Smooth muscle cell of the brain vasculature (primary cell): ENCODE results near the gene CLEC3B.
A peak's percentile ranks its signal among the peaks of the same experiment; 100 is the strongest.
"Not testable (repeated sequence)": the region's sequence is repeated elsewhere in the genome, so short reads cannot be mapped to it uniquely, and the experiment has no call there.

Experiments used
- DNase-seq: peaks from one replicate; pipeline ENCODE4 v3.0.0-alpha.2; 2012; ENCODE audit warnings: low read depth, low spot score

Gene CLEC3B

GRCh38 chr3:45026038-45026437 is at the start of gene CLEC3B:
Gene CLEC3B (plus strand): TSS chr3:45026303. CDS start chr3:45026363, 60 bp downstream.
- DNase-seq: no peak

GRCh38 chr3:44981220-44981619 is 44.9 kb upstream of the CLEC3B start:
- no peak for DNase-seq

GRCh38 chr3:44981751-44982150 is 44.4 kb upstream of the CLEC3B start:
- DNase-seq: no peak

- no peak for DNase-seq
Measured at GRCh38 chr3:44982817-44983216, 43.3 kb upstream of the CLEC3B start.

- no peak for DNase-seq
Measured at GRCh38 chr3:44983484-44983941, 42.6 kb upstream of the CLEC3B start.

- no peak for DNase-seq
Measured at GRCh38 chr3:44984335-44984734, 41.8 kb upstream of the CLEC3B start.

- not testable (repeated sequence) for DNase-seq
Measured at GRCh38 chr3:44986330-44986729, 39.8 kb upstream of the CLEC3B start.

- no peak for DNase-seq
Measured at GRCh38 chr3:44987332-44987731, 38.8 kb upstream of the CLEC3B start.

GRCh38 chr3:44988073-44988472 is 38.0 kb upstream of the CLEC3B start:
- DNase-seq: no peak

- no peak for DNase-seq
Measured at GRCh38 chr3:44989141-44989540, 37.0 kb upstream of the CLEC3B start.

GRCh38 chr3:44989636-44990373 is 36.3 kb upstream of the CLEC3B start:
- no peak for DNase-seq

- DNase-seq: no peak
Measured at GRCh38 chr3:44991326-44991725, 34.8 kb upstream of the CLEC3B start.

GRCh38 chr3:44992555-44993470 is 33.3 kb upstream of the CLEC3B start:
- DNase-seq: no peak

- DNase-seq: peak; percentile 18
Measured at GRCh38 chr3:44993471-44994205, 32.5 kb upstream of the CLEC3B start.

- DNase-seq: peak; percentile 82
Measured at GRCh38 chr3:44995142-44995770, 30.8 kb upstream of the CLEC3B start.

- DNase-seq: no peak
Measured at GRCh38 chr3:44996556-44996969, 29.5 kb upstream of the CLEC3B start.

GRCh38 chr3:44999782-45000181 is 26.3 kb upstream of the CLEC3B start:
- DNase-seq: no peak

- no peak for DNase-seq
Measured at GRCh38 chr3:45000823-45001222, 25.3 kb upstream of the CLEC3B start.

GRCh38 chr3:45001738-45002137 is 24.4 kb upstream of the CLEC3B start:
- no peak for DNase-seq

- DNase-seq: no peak
Measured at GRCh38 chr3:45002139-45002660, 23.9 kb upstream of the CLEC3B start.

GRCh38 chr3:45002720-45003119 is 23.4 kb upstream of the CLEC3B start:
- DNase-seq: no peak
